ENCODE measurements around the gene PRDM7.

Gene PRDM7

DNA sequence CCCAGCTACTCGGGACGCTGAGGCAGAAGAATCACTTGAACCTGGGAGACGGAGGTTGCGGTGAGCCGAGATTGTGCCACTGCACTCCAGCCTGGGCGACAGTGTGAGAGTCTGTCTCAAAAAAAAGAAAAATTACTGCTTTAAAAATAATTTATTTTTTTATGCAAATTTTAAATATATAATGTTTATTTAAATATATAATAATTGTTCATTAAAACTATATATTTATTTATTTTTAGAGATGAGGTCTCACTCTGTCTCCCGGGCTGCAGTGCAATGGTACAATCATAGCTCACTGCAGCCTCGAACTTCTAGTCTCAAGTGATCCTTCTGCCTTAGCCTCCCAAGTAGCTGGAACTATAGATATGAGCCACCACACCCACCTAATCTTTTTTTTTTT lies 42.6 kb downstream of the PRDM7 start:
- no peaks in the 10 kb centered on the region for H3K9me3 ChIP-seq (ENCODE audit: severe bottlenecking)
- DNase-seq: no peak
- H3K27ac ChIP-seq: no peak overlapping the region
- TF ChIP-seq, protein P1, sequence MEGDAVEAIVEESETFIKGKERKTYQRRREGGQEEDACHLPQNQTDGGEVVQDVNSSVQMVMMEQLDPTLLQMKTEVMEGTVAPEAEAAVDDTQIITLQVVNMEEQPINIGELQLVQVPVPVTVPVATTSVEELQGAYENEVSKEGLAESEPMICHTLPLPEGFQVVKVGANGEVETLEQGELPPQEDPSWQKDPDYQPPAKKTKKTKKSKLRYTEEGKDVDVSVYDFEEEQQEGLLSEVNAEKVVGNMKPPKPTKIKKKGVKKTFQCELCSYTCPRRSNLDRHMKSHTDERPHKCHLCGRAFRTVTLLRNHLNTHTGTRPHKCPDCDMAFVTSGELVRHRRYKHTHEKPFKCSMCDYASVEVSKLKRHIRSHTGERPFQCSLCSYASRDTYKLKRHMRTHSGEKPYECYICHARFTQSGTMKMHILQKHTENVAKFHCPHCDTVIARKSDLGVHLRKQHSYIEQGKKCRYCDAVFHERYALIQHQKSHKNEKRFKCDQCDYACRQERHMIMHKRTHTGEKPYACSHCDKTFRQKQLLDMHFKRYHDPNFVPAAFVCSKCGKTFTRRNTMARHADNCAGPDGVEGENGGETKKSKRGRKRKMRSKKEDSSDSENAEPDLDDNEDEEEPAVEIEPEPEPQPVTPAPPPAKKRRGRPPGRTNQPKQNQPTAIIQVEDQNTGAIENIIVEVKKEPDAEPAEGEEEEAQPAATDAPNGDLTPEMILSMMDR (IDR thresholded peaks at IDR 0.05; ENCODE audit: low read depth, low read length): no peak
- no peaks in the 10 kb centered on the region for H3K36me3 ChIP-seq
- H3K4me3 ChIP-seq (ENCODE audit: low read depth, low read length): no peak overlapping the region
- no peaks in the 10 kb centered on the region for H3K27me3 ChIP-seq (ENCODE audit: insufficient read depth, low read depth, severe bottlenecking)

DNA sequence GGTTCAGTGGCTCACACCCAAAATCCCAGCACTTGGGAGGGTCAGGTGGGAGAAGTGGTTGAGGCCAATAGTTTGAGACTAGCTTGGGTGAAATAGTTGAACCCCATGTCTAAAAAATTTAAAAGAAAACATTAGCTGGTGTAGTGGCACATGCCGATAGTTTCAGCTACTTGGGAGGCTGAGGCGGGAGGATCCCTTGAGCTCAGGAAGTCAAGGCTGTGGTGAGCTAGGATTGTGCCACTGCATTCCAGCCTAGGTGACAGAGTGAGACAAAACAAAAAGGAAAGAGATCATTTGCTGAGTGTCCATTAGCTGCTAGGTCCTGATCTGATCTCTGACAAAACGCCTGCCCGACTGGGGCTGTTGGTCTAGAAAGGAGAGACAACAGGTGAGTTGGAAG lies 43.7 kb downstream of the PRDM7 start:
- H3K27ac ChIP-seq: no peak overlapping the region
- TF ChIP-seq, protein P1 (IDR thresholded peaks at IDR 0.05; ENCODE audit: low read depth, low read length): no peak
- H3K36me3 ChIP-seq: no peaks in the 10 kb centered on the region
- H3K4me3 ChIP-seq (ENCODE audit: low read depth, low read length): no peak overlapping the region
- DNase-seq: no peak
- no peaks in the 10 kb centered on the region for H3K27me3 ChIP-seq (ENCODE audit: insufficient read depth, low read depth, severe bottlenecking)
- no peaks in the 10 kb centered on the region for H3K9me3 ChIP-seq (ENCODE audit: severe bottlenecking)

DNA sequence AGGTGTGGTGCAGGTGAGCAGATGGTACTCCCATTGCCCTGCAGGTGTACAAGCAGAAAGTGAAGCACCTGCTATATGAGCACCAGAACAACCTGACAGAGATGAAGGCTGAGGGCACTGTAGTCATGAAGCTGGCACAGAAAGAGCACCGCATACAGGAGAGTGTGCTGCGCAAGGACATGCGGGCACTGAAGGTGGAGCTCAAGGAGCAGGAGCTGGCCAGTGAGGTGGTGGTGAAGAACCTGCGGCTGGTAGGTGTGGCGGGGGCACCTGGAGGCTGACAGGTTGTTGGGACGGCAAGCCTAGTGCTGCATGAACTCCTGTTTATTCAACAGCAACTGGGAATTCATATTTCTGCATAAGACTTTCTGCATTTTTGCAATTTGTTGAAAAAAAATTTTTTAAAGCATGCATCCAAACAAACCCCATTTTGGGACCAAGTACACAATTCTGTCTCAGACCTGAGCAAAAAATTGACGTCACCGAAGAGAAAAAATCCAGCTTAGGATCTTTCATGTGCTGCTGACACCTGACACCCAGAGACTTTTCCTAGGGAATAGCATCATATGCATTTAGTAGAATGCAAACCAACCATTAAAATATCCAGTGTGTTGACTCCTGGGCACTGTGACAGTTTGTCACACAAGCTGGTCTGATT lies 44.3 kb downstream of the PRDM7 start:
- Histone ChIP-seq H3K36me3 (no peaks in the 10 kb centered on the region), H3K27ac (no peak overlapping the region), H3K9me3 (ENCODE audit: severe bottlenecking) (no peaks in the 10 kb centered on the region), H3K4me3 (ENCODE audit: low read depth, low read length) (no peak overlapping the region), H3K27me3 (ENCODE audit: insufficient read depth, low read depth, severe bottlenecking) (no peaks in the 10 kb centered on the region)
- TF ChIP-seq, protein P1 (IDR thresholded peaks at IDR 0.05; ENCODE audit: low read depth, low read length): no peak
- no peak for DNase-seq

DNA sequence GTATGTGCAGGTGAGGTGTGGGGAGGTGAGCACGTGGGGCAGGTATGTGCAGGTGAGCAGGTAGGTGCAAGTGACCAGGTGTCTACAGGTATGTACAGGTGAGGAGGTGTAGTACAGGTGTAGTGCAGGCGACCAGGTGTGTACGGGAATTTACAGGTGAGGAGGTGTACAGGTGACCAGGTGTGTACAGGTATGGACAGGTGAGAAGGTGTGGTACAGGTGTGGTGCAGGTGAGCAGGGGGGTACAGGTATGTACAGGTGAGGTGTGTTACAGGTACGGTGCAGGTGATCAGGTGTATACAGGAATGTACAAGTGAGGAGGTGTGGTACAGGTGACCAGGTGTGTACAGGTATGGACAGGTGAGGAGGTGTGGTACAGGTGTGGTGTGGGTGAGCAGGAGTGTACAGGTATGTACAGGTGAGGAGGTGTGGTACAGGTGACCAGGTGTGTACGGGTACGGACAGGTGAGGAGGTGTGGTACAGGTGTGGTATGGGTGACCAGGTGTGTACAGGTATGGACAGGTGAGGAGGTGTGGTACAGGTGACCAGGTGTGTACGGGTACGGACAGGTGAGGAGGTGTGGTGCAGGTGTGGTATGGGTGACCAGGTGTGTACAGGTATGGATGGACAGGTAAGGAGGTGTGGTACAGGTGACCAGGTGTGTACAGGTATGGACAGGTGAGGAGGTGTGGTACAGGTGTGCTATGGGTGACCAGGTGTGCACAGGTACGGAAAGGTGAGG lies 45.0 kb downstream of the PRDM7 start:
- H3K27me3 ChIP-seq (ENCODE audit: insufficient read depth, low read depth, severe bottlenecking): no peaks in the 10 kb centered on the region
- DNase-seq: no peak
- no peak overlapping the region for H3K4me3 ChIP-seq (ENCODE audit: low read depth, low read length)
- no peak overlapping the region for H3K27ac ChIP-seq
- H3K9me3 ChIP-seq (ENCODE audit: severe bottlenecking): no peaks in the 10 kb centered on the region
- no peaks in the 10 kb centered on the region for H3K36me3 ChIP-seq
- TF ChIP-seq, protein P1 (IDR thresholded peaks at IDR 0.05; ENCODE audit: low read depth, low read length): no peak

DNA sequence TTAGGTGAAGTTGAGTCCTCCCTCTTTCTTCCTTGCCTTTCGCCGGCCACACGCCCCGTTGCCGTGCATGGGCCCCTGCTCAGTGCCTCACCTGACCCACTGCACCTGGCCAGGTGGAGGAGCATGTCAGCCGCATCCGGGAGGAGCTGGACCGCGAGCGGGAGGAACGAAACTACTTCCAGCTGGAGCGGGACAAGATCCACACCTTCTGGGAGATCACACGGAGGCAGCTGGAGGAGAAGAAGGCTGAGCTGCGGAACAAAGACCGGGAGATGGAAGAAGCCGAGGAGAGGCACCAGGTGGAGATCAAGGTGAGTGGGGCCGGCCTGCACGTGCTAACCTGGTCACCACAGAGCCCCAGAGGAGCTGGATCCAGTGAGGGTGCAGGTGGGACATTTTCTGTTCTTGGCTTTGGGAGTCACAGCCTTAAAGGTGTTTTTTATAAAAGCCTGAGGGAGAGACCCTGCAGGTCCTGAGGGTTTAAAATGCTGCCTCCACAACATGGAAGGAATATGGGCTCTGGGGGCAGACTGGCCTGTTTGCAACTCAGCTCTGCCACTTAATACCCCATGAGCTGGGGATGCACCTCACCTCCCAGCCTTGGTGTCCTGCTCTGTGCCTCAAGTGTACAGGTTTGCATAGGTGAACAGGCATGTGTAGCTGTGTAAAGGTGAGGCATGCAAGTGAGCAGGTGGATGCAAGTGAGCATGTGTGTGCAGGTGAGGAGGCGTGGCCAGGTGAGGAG lies 45.8 kb downstream of the PRDM7 start:
- no peaks in the 10 kb centered on the region for H3K9me3 ChIP-seq (ENCODE audit: severe bottlenecking)
- H3K36me3 ChIP-seq: no peaks in the 10 kb centered on the region
- no peak overlapping the region for H3K4me3 ChIP-seq (ENCODE audit: low read depth, low read length)
- H3K27me3 ChIP-seq (ENCODE audit: insufficient read depth, low read depth, severe bottlenecking): no peaks in the 10 kb centered on the region
- TF ChIP-seq, protein P1 (IDR thresholded peaks at IDR 0.05; ENCODE audit: low read depth, low read length): no peak
- H3K27ac ChIP-seq: no peak overlapping the region
- DNase-seq: no peak

Data from WERI-Rb-1 (cell line).